OCI-LY3 (cell line): ENCODE results near the gene TTC12.

ENCODE experiments used
- H2AFZ ChIP-seq: fragments of 200-600, 300-600 bp; shearing (Covaris generic); 2 replicates; pipeline ENCODE4 v1.6.0; 2014; ENCODE audit warnings: antibody characterized with exemption, low read depth, low read length
- H3K27ac ChIP-seq: fragments of 200-600, 300-600 bp; sonication (generic); 2 replicates; pipeline ENCODE4 v1.5.1; 2014; ENCODE audit warnings: mild to moderate bottlenecking, low read length, moderate library complexity, mixed read lengths
- H3K27me3 ChIP-seq: fragments of 200-600, 300-600 bp; sonication (generic); 2 replicates; pipeline ENCODE4 v1.6.1; 2014; ENCODE audit warnings: low read depth, low read length, mixed read lengths
- H3K36me3 ChIP-seq: fragments of 200-600, 300-600 bp; sonication (generic); replicated peaks from 2 replicates; pipeline ENCODE3; 2014; ENCODE audit warnings: low read depth, low read length, mixed read lengths
- H3K4me1 ChIP-seq: fragments of 300-600, 200-600 bp; sonication (generic); 2 replicates; pipeline ENCODE4 v1.6.1; 2014; ENCODE audit warnings: low read length, mixed read lengths
- H3K4me2 ChIP-seq: fragments of 200-600, 300-600 bp; sonication (generic); 2 replicates; pipeline ENCODE4 v1.6.1; 2014; ENCODE audit warnings: low read length, mixed read lengths
- H3K4me3 ChIP-seq: fragments of 300-600, 200-600 bp; sonication (generic); 2 replicates; pipeline ENCODE4 v1.5.1; 2014; ENCODE audit warnings: antibody characterized with exemption, mild to moderate bottlenecking, low read length, moderate library complexity
- H3K79me2 ChIP-seq: fragments of 300-600, 200-600 bp; shearing (Covaris generic); 2 replicates; pipeline ENCODE4 v1.6.1; 2014; ENCODE audit warnings: mild to moderate bottlenecking, low read length, mixed read lengths
- H3K9ac ChIP-seq: fragments of 300-600, 200-600 bp; shearing (Covaris generic); 2 replicates; pipeline ENCODE4 v1.6.0; 2014; ENCODE audit warnings: mild to moderate bottlenecking, low read length, moderate library complexity
- H3K9me3 ChIP-seq: fragments of 200-600, 300-600 bp; shearing (Covaris generic); 2 replicates; pipeline ENCODE4 v1.6.1; 2014; ENCODE audit warnings: low read length, mixed read lengths; ENCODE audit not compliant: insufficient read depth
- H4K20me1 ChIP-seq: fragments of 200-600, 300-600 bp; sonication (generic); 2 replicates; pipeline ENCODE4 v1.6.1; 2016; ENCODE audit warnings: low read length, mixed read lengths; ENCODE audit not compliant: insufficient read depth
- CTCF ChIP-seq: fragments of 200-600, 300-600 bp; sonication (generic); IDR thresholded peaks from 2 replicates; pipeline ENCODE4 v1.5.1; 2014; ENCODE audit warnings: antibody characterized with exemption, low read length, low read depth
- EZH2phosphoT487 ChIP-seq: fragments of 200-600 bp; shearing (Covaris generic); IDR thresholded peaks from 2 replicates; pipeline ENCODE4 v1.6.1; 2018; ENCODE audit warnings: antibody characterized with exemption, mixed run types, low read depth

TTC12 gene

GRCh38 chr11:113339929-113340589 lies 25.7 kb downstream of the TTC12 start:
- no peak for TF ChIP-seq CTCF
- no peak for TF ChIP-seq EZH2phosphoT487
- no peaks in the 10 kb centered on the region for H3K27me3 ChIP-seq
- H4K20me1 ChIP-seq = no peaks in the 10 kb centered on the region
- H3K9ac ChIP-seq = no peak overlapping the region
- no peak overlapping the region for H3K4me2 ChIP-seq
- H3K4me1 ChIP-seq = no peaks in the 10 kb centered on the region
- H3K27ac ChIP-seq = no peak overlapping the region
- no peak overlapping the region for H2AFZ ChIP-seq
- H3K79me2 ChIP-seq = no peaks in the 10 kb centered on the region
- H3K36me3 ChIP-seq = no peaks in the 10 kb centered on the region
- no peaks in the 10 kb centered on the region for H3K9me3 ChIP-seq
- no peak overlapping the region for H3K4me3 ChIP-seq

GRCh38 chr11:113341388-113342165 lies 27.2 kb downstream of the TTC12 start:
- Histone ChIP-seq H2AFZ (no peak overlapping the region), H3K4me3 (no peak overlapping the region), H4K20me1 (no peaks in the 10 kb centered on the region), H3K27ac (no peak overlapping the region), H3K4me1 (no peaks in the 10 kb centered on the region), H3K9ac (no peak overlapping the region), H3K79me2 (no peaks in the 10 kb centered on the region), H3K27me3 (no peaks in the 10 kb centered on the region), H3K36me3 (no peaks in the 10 kb centered on the region), H3K4me2 (no peak overlapping the region), H3K9me3 (no peaks in the 10 kb centered on the region)
- no peak for TF ChIP-seq EZH2phosphoT487
- TF ChIP-seq CTCF = no peak

- TF ChIP-seq EZH2phosphoT487 (no peak), CTCF (no peak)
- Histone ChIP-seq H3K4me1 (no peaks in the 10 kb centered on the region), H4K20me1 (no peaks in the 10 kb centered on the region), H3K27me3 (no peaks in the 10 kb centered on the region), H3K4me2 (no peak overlapping the region), H3K79me2 (no peaks in the 10 kb centered on the region), H3K27ac (no peak overlapping the region), H2AFZ (no peak overlapping the region), H3K9ac (no peak overlapping the region), H3K9me3 (no peaks in the 10 kb centered on the region), H3K36me3 (no peaks in the 10 kb centered on the region), H3K4me3 (no peak overlapping the region)
Measured at GRCh38 chr11:113345978-113346377, 31.6 kb downstream of the TTC12 start.

GRCh38 chr11:113349528-113349927 lies 35.1 kb downstream of the TTC12 start:
- Histone ChIP-seq H3K27me3 (no peaks in the 10 kb centered on the region), H3K9me3 (no peaks in the 10 kb centered on the region), H3K4me3 (no peak overlapping the region), H3K79me2 (no peaks in the 10 kb centered on the region), H3K9ac (no peak overlapping the region), H4K20me1 (no peaks in the 10 kb centered on the region), H3K4me1 (no peaks in the 10 kb centered on the region), H3K4me2 (no peak overlapping the region), H3K27ac (no peak overlapping the region), H2AFZ (no peak overlapping the region), H3K36me3 (no peaks in the 10 kb centered on the region)
- TF ChIP-seq CTCF = no peak
